ENCODE data around the gene ACMSD.
A peak's percentile ranks its signal among the peaks of the same experiment; 100 is the strongest.

Gene ACMSD

GRCh38 chr2:134838143-134838620, at the start of gene ACMSD:
TSS of gene ACMSD (plus strand) at chr2:134838616. CDS start at chr2:134838683, 67 bp downstream.
- DNase-seq, result no peak
- no peaks in the 10 kb centered on the region for H3K36me3 ChIP-seq (replicated peaks; ENCODE audit: insufficient read depth, low read length)
- no peaks in the 10 kb centered on the region for H3K9me3 ChIP-seq (replicated peaks; ENCODE audit: insufficient read depth, low read length)
- no peaks in the 10 kb centered on the region for H3K27me3 ChIP-seq (replicated peaks; ENCODE audit: insufficient read depth, low read length)
- no peaks in the 10 kb centered on the region for H3K79me2 ChIP-seq (ENCODE audit: low read length)
- 0 out of 2 replicates have a peak, but pooled peaks cover 3% of the 10 kb centered on the region for H3K9me2 ChIP-seq (replicated peaks; ENCODE audit: insufficient read depth, low read length)
- no peaks in the 10 kb centered on the region for H3K4me1 ChIP-seq (ENCODE audit: low read length)
- H3K9ac ChIP-seq (ENCODE audit: low read length), result no peak within 1 kb of the TSS
- no peaks in the 10 kb centered on the region for H3F3A ChIP-seq (ENCODE audit: insufficient read depth, low read length)
- H3K27ac ChIP-seq (ENCODE audit: low read length), result no peak within 1 kb of the TSS
- H3K4me3 ChIP-seq (ENCODE audit: low read length), result no peak within 1 kb of the TSS
- H2AFZ ChIP-seq (ENCODE audit: low read length), result no peak within 1 kb of the TSS
- H3K4me2 ChIP-seq (ENCODE audit: low read depth, low read length), result no peak within 1 kb of the TSS
- TF ChIP-seq EZH2 (optimal IDR thresholded peaks at IDR 0.05; ENCODE audit: low read depth, low read length) (no peak), EZH2phosphoT487 (IDR thresholded peaks at IDR 0.05; ENCODE audit: low read length) (no peak)
- TF ChIP-seq, protein P1, sequence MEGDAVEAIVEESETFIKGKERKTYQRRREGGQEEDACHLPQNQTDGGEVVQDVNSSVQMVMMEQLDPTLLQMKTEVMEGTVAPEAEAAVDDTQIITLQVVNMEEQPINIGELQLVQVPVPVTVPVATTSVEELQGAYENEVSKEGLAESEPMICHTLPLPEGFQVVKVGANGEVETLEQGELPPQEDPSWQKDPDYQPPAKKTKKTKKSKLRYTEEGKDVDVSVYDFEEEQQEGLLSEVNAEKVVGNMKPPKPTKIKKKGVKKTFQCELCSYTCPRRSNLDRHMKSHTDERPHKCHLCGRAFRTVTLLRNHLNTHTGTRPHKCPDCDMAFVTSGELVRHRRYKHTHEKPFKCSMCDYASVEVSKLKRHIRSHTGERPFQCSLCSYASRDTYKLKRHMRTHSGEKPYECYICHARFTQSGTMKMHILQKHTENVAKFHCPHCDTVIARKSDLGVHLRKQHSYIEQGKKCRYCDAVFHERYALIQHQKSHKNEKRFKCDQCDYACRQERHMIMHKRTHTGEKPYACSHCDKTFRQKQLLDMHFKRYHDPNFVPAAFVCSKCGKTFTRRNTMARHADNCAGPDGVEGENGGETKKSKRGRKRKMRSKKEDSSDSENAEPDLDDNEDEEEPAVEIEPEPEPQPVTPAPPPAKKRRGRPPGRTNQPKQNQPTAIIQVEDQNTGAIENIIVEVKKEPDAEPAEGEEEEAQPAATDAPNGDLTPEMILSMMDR (IDR thresholded peaks at IDR 0.05; ENCODE audit: low read length), result no peak
- H4K20me1 ChIP-seq (ENCODE audit: insufficient read depth, low read length), result no peaks in the 10 kb centered on the region

GRCh38 chr2:134790487-134790886, 47.9 kb upstream of the ACMSD start:
- Histone ChIP-seq H3K79me2 (ENCODE audit: low read length) (no peaks in the 10 kb centered on the region), H3K36me3 (replicated peaks; ENCODE audit: insufficient read depth, low read length) (no peaks in the 10 kb centered on the region), H3F3A (ENCODE audit: insufficient read depth, low read length) (no peaks in the 10 kb centered on the region), H3K4me1 (ENCODE audit: low read length) (no peaks in the 10 kb centered on the region), H3K9me3 (replicated peaks; ENCODE audit: insufficient read depth, low read length) (no peaks in the 10 kb centered on the region), H2AFZ (ENCODE audit: low read length) (no peak overlapping the region), H3K9ac (ENCODE audit: low read length) (no peak overlapping the region), H3K4me2 (ENCODE audit: low read depth, low read length) (no peak overlapping the region), H4K20me1 (ENCODE audit: insufficient read depth, low read length) (no peaks in the 10 kb centered on the region), H3K27ac (ENCODE audit: low read length) (no peak overlapping the region), H3K27me3 (replicated peaks; ENCODE audit: insufficient read depth, low read length) (no peaks in the 10 kb centered on the region), H3K9me2 (replicated peaks; ENCODE audit: insufficient read depth, low read length) (no peaks in the 10 kb centered on the region), H3K4me3 (ENCODE audit: low read length) (no peak overlapping the region)
- TF ChIP-seq EZH2phosphoT487 (IDR thresholded peaks at IDR 0.05; ENCODE audit: low read length), result no peak
- TF ChIP-seq, protein P1 (IDR thresholded peaks at IDR 0.05; ENCODE audit: low read length), result peak; percentile 16; the same call in 1 of the 2 replicates
- TF ChIP-seq EZH2 (optimal IDR thresholded peaks at IDR 0.05; ENCODE audit: low read depth, low read length), result no peak
- no peak for DNase-seq

GRCh38 chr2:134791616-134792015, 46.8 kb upstream of the ACMSD start:
- Histone ChIP-seq H3K4me3 (ENCODE audit: low read length) (no peak overlapping the region), H3F3A (ENCODE audit: insufficient read depth, low read length) (no peaks in the 10 kb centered on the region), H3K4me2 (ENCODE audit: low read depth, low read length) (no peak overlapping the region), H3K9me2 (replicated peaks; ENCODE audit: insufficient read depth, low read length) (no peaks in the 10 kb centered on the region), H2AFZ (ENCODE audit: low read length) (no peak overlapping the region), H3K9me3 (replicated peaks; ENCODE audit: insufficient read depth, low read length) (no peaks in the 10 kb centered on the region), H3K4me1 (ENCODE audit: low read length) (no peaks in the 10 kb centered on the region), H4K20me1 (ENCODE audit: insufficient read depth, low read length) (no peaks in the 10 kb centered on the region), H3K36me3 (replicated peaks; ENCODE audit: insufficient read depth, low read length) (no peaks in the 10 kb centered on the region), H3K9ac (ENCODE audit: low read length) (no peak overlapping the region), H3K79me2 (ENCODE audit: low read length) (no peaks in the 10 kb centered on the region), H3K27ac (ENCODE audit: low read length) (no peak overlapping the region), H3K27me3 (replicated peaks; ENCODE audit: insufficient read depth, low read length) (no peaks in the 10 kb centered on the region)
- TF ChIP-seq, protein P1 (IDR thresholded peaks at IDR 0.05; ENCODE audit: low read length), result no peak
- no peak for TF ChIP-seq EZH2phosphoT487 (IDR thresholded peaks at IDR 0.05; ENCODE audit: low read length)
- no peak for TF ChIP-seq EZH2 (optimal IDR thresholded peaks at IDR 0.05; ENCODE audit: low read depth, low read length)
- DNase-seq, result no peak
